OCI-LY3 (cell line): ENCODE results near the gene IER5L.
A peak's percentile ranks its signal among the peaks of the same experiment; 100 is the strongest.

ENCODE experiments used
- H2AFZ ChIP-seq: fragments of 200-600, 300-600 bp; shearing (Covaris generic); 2 replicates; pipeline ENCODE4 v1.6.0; 2014; ENCODE audit warnings: antibody characterized with exemption, low read depth, low read length
- H3K27ac ChIP-seq: fragments of 200-600, 300-600 bp; sonication (generic); 2 replicates; pipeline ENCODE4 v1.5.1; 2014; ENCODE audit warnings: mild to moderate bottlenecking, low read length, moderate library complexity, mixed read lengths
- H3K27me3 ChIP-seq: fragments of 200-600, 300-600 bp; sonication (generic); 2 replicates; pipeline ENCODE4 v1.6.1; 2014; ENCODE audit warnings: low read depth, low read length, mixed read lengths
- H3K36me3 ChIP-seq: fragments of 200-600, 300-600 bp; sonication (generic); replicated peaks from 2 replicates; pipeline ENCODE3; 2014; ENCODE audit warnings: low read depth, low read length, mixed read lengths
- H3K4me1 ChIP-seq: fragments of 300-600, 200-600 bp; sonication (generic); 2 replicates; pipeline ENCODE4 v1.6.1; 2014; ENCODE audit warnings: low read length, mixed read lengths
- H3K4me2 ChIP-seq: fragments of 200-600, 300-600 bp; sonication (generic); 2 replicates; pipeline ENCODE4 v1.6.1; 2014; ENCODE audit warnings: low read length, mixed read lengths
- H3K4me3 ChIP-seq: fragments of 300-600, 200-600 bp; sonication (generic); 2 replicates; pipeline ENCODE4 v1.5.1; 2014; ENCODE audit warnings: antibody characterized with exemption, mild to moderate bottlenecking, low read length, moderate library complexity
- H3K79me2 ChIP-seq: fragments of 300-600, 200-600 bp; shearing (Covaris generic); 2 replicates; pipeline ENCODE4 v1.6.1; 2014; ENCODE audit warnings: mild to moderate bottlenecking, low read length, mixed read lengths
- H3K9ac ChIP-seq: fragments of 300-600, 200-600 bp; shearing (Covaris generic); 2 replicates; pipeline ENCODE4 v1.6.0; 2014; ENCODE audit warnings: mild to moderate bottlenecking, low read length, moderate library complexity
- H3K9me3 ChIP-seq: fragments of 200-600, 300-600 bp; shearing (Covaris generic); 2 replicates; pipeline ENCODE4 v1.6.1; 2014; ENCODE audit warnings: low read length, mixed read lengths; ENCODE audit not compliant: insufficient read depth
- H4K20me1 ChIP-seq: fragments of 200-600, 300-600 bp; sonication (generic); 2 replicates; pipeline ENCODE4 v1.6.1; 2016; ENCODE audit warnings: low read length, mixed read lengths; ENCODE audit not compliant: insufficient read depth
- EZH2phosphoT487 ChIP-seq: fragments of 200-600 bp; shearing (Covaris generic); IDR thresholded peaks from 2 replicates; pipeline ENCODE4 v1.6.1; 2018; ENCODE audit warnings: antibody characterized with exemption, mixed run types, low read depth
- TF ChIP-seq, protein P1 (sequence below): fragments of 200-600, 300-600 bp; sonication (generic); IDR thresholded peaks from 2 replicates; pipeline ENCODE4 v1.5.1; 2014; ENCODE audit warnings: antibody characterized with exemption, low read length, low read depth

IER5L gene

DNA sequence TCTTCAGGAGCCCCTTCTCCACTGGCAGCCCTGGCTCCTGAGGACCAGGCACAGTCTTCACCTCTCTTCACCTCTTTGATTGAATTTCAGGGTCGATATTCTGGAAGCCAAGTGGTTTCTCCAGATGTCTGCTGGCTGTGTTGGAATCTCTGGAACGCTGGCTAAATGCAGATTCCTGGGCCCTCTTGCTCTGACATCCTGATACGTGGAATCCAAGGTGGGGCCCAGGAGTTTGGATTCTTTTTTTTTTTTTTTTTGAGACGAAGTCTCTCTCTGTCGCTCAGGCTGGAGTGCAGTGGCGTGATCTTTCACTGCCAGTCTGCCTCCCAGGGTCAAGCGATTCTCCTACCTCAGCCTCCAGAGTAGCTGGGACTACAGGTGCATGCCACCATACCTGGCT is 26.8 kb upstream of the IER5L start:
- TF ChIP-seq EZH2phosphoT487, result no peak
- TF ChIP-seq, protein P1, sequence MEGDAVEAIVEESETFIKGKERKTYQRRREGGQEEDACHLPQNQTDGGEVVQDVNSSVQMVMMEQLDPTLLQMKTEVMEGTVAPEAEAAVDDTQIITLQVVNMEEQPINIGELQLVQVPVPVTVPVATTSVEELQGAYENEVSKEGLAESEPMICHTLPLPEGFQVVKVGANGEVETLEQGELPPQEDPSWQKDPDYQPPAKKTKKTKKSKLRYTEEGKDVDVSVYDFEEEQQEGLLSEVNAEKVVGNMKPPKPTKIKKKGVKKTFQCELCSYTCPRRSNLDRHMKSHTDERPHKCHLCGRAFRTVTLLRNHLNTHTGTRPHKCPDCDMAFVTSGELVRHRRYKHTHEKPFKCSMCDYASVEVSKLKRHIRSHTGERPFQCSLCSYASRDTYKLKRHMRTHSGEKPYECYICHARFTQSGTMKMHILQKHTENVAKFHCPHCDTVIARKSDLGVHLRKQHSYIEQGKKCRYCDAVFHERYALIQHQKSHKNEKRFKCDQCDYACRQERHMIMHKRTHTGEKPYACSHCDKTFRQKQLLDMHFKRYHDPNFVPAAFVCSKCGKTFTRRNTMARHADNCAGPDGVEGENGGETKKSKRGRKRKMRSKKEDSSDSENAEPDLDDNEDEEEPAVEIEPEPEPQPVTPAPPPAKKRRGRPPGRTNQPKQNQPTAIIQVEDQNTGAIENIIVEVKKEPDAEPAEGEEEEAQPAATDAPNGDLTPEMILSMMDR, result no peak
- Histone ChIP-seq H4K20me1 (no peaks in the 10 kb centered on the region), H3K79me2 (no peaks in the 10 kb centered on the region), H3K9me3 (no peaks in the 10 kb centered on the region), H3K27ac (no peak overlapping the region), H3K36me3 (no peaks in the 10 kb centered on the region), H3K9ac (no peak overlapping the region), H3K4me1 (peaks cover 3% of the 10 kb centered on the region; the same call in 1 of the 2 replicates), H3K27me3 (no peaks in the 10 kb centered on the region), H3K4me2 (no peak overlapping the region), H2AFZ (no peak overlapping the region), H3K4me3 (no peak overlapping the region)

DNA sequence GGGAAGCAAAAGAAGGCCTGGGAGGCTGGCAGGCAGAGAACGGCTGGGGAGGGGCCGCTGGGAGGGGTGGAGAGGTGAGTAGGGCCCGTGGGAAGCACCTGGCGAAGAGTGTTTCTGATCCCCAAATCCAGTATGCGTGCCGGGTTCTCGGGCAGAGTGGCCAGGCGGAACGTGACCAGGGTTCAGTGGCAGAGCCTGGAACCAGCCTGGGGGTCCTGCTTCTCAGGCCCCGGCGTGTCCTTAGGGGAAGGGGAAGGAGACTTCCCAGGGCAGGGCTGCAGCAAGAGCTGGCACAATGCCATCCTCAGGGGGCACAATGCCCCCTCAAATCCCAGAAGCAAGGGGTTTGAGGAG is 25.5 kb upstream of the IER5L start:
- Histone ChIP-seq H3K79me2 (no peaks in the 10 kb centered on the region), H3K36me3 (no peaks in the 10 kb centered on the region), H3K4me1 (peaks cover 3% of the 10 kb centered on the region; the same call in 1 of the 2 replicates), H3K27ac (no peak overlapping the region), H4K20me1 (no peaks in the 10 kb centered on the region), H3K27me3 (no peaks in the 10 kb centered on the region), H2AFZ (no peak overlapping the region), H3K9ac (no peak overlapping the region), H3K4me2 (no peak overlapping the region), H3K4me3 (no peak overlapping the region), H3K9me3 (no peaks in the 10 kb centered on the region)
- TF ChIP-seq, protein P1, result no peak
- no peak for TF ChIP-seq EZH2phosphoT487

DNA sequence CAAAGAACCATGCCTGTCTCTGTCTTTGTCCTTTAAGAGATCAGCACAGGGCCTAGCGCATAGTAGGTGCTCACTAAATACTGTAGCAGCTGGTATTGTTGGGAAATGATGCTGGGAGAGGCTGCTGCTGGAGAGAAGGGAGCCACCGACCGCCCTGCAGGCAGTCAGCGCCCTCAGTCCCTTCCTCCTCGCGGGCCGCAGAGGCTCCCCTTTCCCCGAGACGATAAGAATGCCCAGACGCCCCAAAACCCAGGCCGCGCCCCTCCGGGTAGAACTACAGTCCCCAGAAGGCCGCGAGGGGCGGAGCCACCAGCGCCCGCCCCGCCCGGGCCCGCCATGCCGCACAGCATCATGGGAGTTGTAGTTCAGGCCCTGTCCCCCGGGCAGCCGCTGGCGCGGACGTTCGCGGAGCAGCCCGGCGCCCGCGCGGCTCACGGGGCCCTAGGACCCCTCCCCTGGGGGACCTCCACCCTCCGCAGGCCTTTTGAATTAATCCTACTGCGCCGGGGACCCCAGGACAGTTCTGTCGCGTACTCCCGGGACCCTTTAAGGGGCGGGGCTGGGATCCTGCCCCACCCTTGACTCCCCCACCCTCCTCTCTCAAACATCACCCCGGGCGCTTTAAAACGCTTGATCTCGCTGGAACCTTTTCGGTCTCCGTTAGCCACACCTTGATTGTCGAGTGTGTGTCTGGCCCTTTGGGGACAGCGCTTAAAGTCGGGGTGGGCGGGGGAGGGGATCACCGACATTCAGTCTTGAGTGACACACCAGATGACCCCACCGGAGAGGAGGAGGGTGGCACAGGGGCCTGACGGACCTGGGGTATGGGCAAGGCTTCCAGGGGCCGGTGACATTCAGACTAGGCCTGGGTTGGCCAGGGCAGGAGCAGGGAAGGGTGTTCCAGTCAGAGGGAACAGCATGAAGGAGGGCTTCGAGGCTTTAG is 24.8 kb upstream of the IER5L start:
- Histone ChIP-seq H3K4me1 (peaks cover 3% of the 10 kb centered on the region; the same call in 1 of the 2 replicates), H3K9ac (peak overlapping the region; percentile 49; the same call in 1 of the 2 replicates), H3K4me3 (peak overlapping the region; percentile 79)

DNA sequence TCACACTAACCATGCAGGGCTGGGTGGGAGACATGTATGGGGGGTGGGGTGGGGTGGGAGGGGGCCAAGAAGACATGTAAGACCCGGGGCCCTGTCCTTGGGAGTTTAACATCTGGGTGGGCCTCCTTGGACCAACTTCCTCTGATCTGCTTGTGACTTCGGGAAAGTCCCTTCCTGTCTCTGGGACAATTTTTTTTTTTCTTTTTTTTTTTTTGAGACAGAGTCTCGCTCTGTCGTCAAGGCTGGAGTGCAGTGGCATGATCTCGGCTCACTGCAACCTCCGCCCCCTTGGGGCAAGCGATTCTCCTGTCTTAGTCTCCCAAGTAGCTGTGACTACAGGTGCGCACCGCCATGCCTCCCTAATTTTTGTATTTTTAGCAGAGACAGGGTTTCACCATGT is 23.8 kb upstream of the IER5L start:
- no peak overlapping the region for H3K9ac ChIP-seq
- H3K27ac ChIP-seq, result no peak overlapping the region
- no peaks in the 10 kb centered on the region for H4K20me1 ChIP-seq
- H2AFZ ChIP-seq, result no peak overlapping the region
- no peak overlapping the region for H3K4me3 ChIP-seq
- H3K4me1 ChIP-seq, result peaks cover 3% of the 10 kb centered on the region; the same call in 1 of the 2 replicates
- H3K27me3 ChIP-seq, result no peaks in the 10 kb centered on the region
- no peaks in the 10 kb centered on the region for H3K9me3 ChIP-seq
- TF ChIP-seq, protein P1, result no peak
- no peak for TF ChIP-seq EZH2phosphoT487
- H3K79me2 ChIP-seq, result no peaks in the 10 kb centered on the region
- no peak overlapping the region for H3K4me2 ChIP-seq
- no peaks in the 10 kb centered on the region for H3K36me3 ChIP-seq

More for the DNA sequence above, 24.8 kb upstream of the IER5L start:
- no peaks in the 10 kb centered on the region for H3K27me3 ChIP-seq
- no peaks in the 10 kb centered on the region for H3K79me2 ChIP-seq
- peak overlapping the region; percentile 80 for H2AFZ ChIP-seq
- no peaks in the 10 kb centered on the region for H3K36me3 ChIP-seq
- no peak overlapping the region for H3K27ac ChIP-seq
- H4K20me1 ChIP-seq, result no peaks in the 10 kb centered on the region
- no peaks in the 10 kb centered on the region for H3K9me3 ChIP-seq
- TF ChIP-seq, protein P1, result no peak
- no peak for TF ChIP-seq EZH2phosphoT487
- peak overlapping the region; percentile 60 for H3K4me2 ChIP-seq
